GM12878 (cell line): Measurements from ENCODE around the gene LCA5. TPM values are rescaled to one million over a fixed set of nuclear protein-coding genes. Genes with fewer than 3 reads are reported as not detected.

Experiments
- ATAC-seq: fragments of 200-7000 bp; cut with Tn5 transposase; 3 replicates; pipeline ENCODE4 v1.9.1; 2020; ENCODE audit warnings: mild to moderate bottlenecking, moderate library complexity
- BruUV-seq: library from RNA; stranded (reverse); fragments of 400-500 nt; replicated peaks from 2 replicates; lab custom pipeline; 2021; lab: Mats Ljungman, UMichigan
- CTCF ChIA-PET: fragments of 300-600 bp; sonication (Branson Sonifier 250); formaldehyde crosslinking; extraction: SDS; loops from one replicate; lab custom pipeline; 2021; ENCODE audit warnings: inconsistent platforms; lab: Yijun Ruan, JAX
- POLR2A ChIA-PET: fragments of 350-600 bp; formaldehyde crosslinking; extraction: SDS; loops from one replicate; lab custom pipeline; 2021; ENCODE audit warnings: inconsistent platforms; lab: Charles Lee
- RAD21 ChIA-PET: fragments of 300-600 bp; sonication (Branson Sonifier 250); formaldehyde crosslinking; loops from one replicate; lab custom pipeline; 2023; ENCODE audit warnings: antibody characterized with exemption; ENCODE audit not compliant: unreplicated experiment; lab: Charles Lee
- SMC1A ChIA-PET: fragments of 300-600 bp; sonication (Branson Sonifier 250); formaldehyde crosslinking; loops from one replicate; lab custom pipeline; 2023; ENCODE audit not compliant: unreplicated experiment, uncharacterized antibody; lab: Charles Lee
- DNase-seq: peaks from one replicate; pipeline ENCODE4 v3.0.0-alpha.2; 2011; ENCODE audit warnings: low read depth, low spot score
- FAIRE-seq: peaks from 3 replicates; lab custom pipeline; 2011; peaks lifted over from hg19 to GRCh38; lab: Jason Lieb, UNC
- H2AFZ ChIP-seq: 2 replicates; pipeline ENCODE4 v1.6.0; 2011; ENCODE audit warnings: low read depth, low read length, control low read depth; ENCODE audit not compliant: control insufficient read depth
- H3K27ac ChIP-seq: 2 replicates; pipeline ENCODE4 v1.5.1; 2011; ENCODE audit warnings: control low read depth; ENCODE audit not compliant: control insufficient read depth, insufficient read depth
- H3K27me3 ChIP-seq, 2 experiments: replicated peaks in 1 of 2; 2 replicates each; pipeline versions ENCODE4 v1.6.0 to v1.6.1; 2011; ENCODE audit warnings: low read length in 1 of 2; ENCODE audit not compliant: control insufficient read depth in 2 of 2, insufficient read depth in 2 of 2
- H3K36me3 ChIP-seq, 2 experiments: 2 replicates each; pipeline ENCODE4 v1.5.1; 2011; ENCODE audit warnings: low read length in 1 of 2; ENCODE audit not compliant: control insufficient read depth in 2 of 2, insufficient read depth in 2 of 2
- H3K4me1 ChIP-seq: 2 replicates; pipeline ENCODE4 v1.6.1; 2011; ENCODE audit warnings: mild to moderate bottlenecking, low read length, moderate library complexity, mixed read lengths; ENCODE audit not compliant: control insufficient read depth, insufficient read depth
- H3K4me2 ChIP-seq: 2 replicates; pipeline ENCODE4 v1.6.0; 2011; ENCODE audit warnings: control low read depth; ENCODE audit not compliant: control insufficient read depth, insufficient read depth
- H3K4me3 ChIP-seq: fragments of 200-600 bp; sonication (generic); 2 replicates; pipeline ENCODE4 v1.5.1; 2016
- H3K79me2 ChIP-seq: 2 replicates; pipeline ENCODE4 v1.6.0; 2011; ENCODE audit warnings: low read length; ENCODE audit not compliant: control insufficient read depth, insufficient read depth
- H3K9ac ChIP-seq: 2 replicates; pipeline ENCODE4 v1.8.0; 2011; ENCODE audit warnings: low read length, control low read depth, mixed read lengths; ENCODE audit not compliant: control insufficient read depth, insufficient read depth
- H3K9me3 ChIP-seq: replicated peaks from 3 replicates; pipeline ENCODE4 v1.5.1; 2011; ENCODE audit warnings: mild to moderate bottlenecking, low read length; ENCODE audit not compliant: control insufficient read depth, insufficient read depth
- H4K20me1 ChIP-seq: 2 replicates; pipeline ENCODE4 v1.6.0; 2011; ENCODE audit not compliant: control insufficient read depth, insufficient read depth
- BHLHE40 ChIP-seq, 2 experiments: fragments of 450-650 bp in 1 of 2; IDR thresholded peaks; 2 replicates each; pipeline ENCODE4 v1.6.1; 2011 to 2017; ENCODE audit warnings: low read depth in 2 of 2, borderline replicate concordance in 1 of 2, improper control_type of control experiment in 1 of 2, low read length in 1 of 2, mild to moderate bottlenecking in 1 of 2
- E2F8 ChIP-seq: fragments of 450-650 bp; IDR thresholded peaks from 2 replicates; pipeline ENCODE4 v1.6.1; 2018; ENCODE audit warnings: mild to moderate bottlenecking, low read depth, moderate library complexity; ENCODE audit not compliant: partially characterized antibody
- FOS ChIP-seq: IDR thresholded peaks from 3 replicates; pipeline ENCODE4 v1.6.1; 2011; ENCODE audit warnings: borderline replicate concordance; ENCODE audit not compliant: insufficient read length; ENCODE audit errors: extremely low read depth
- PRDM15 ChIP-seq: fragments of 450-650 bp; formaldehyde crosslinking; IDR thresholded peaks from 2 replicates; pipeline ENCODE4 v1.4.0; 2020; ENCODE audit warnings: mild to moderate bottlenecking, moderate library complexity
- SIX5 ChIP-seq: IDR thresholded peaks from 2 replicates; pipeline ENCODE4 v1.6.1; 2011; ENCODE audit warnings: mild to moderate bottlenecking, low read depth, low read length, moderate library complexity; ENCODE audit not compliant: severe bottlenecking
- SKIL ChIP-seq: fragments of 450-650 bp; IDR thresholded peaks from 2 replicates; pipeline ENCODE4 v1.6.1; 2017; ENCODE audit warnings: mild to moderate bottlenecking, low read depth, inconsistent platforms; ENCODE audit not compliant: poor library complexity, severe bottlenecking
- ZZZ3 ChIP-seq: IDR thresholded peaks from 2 replicates; pipeline ENCODE4 v1.6.1; 2011; ENCODE audit warnings: low read depth; ENCODE audit not compliant: control insufficient read depth, insufficient read length
- WGBS: methylation state at CpG from one replicate; pipeline ENCODE4 v1.1.6; 2016; ENCODE audit warnings: low lambda C conversion rate; ENCODE audit not compliant: insufficient replicate concordance, insufficient coverage; ENCODE audit errors: missing lambda C conversion rate; 5-methylcytosine and 5-hydroxymethylcytosine counted together
- in situ Hi-C: fragments of 300-500 bp; cut with MboI; formaldehyde crosslinking; loops from 9 replicates; pipeline ENCODE4 v1.14.3; 2018; ENCODE audit warnings: mixed read lengths
- intact Hi-C: fragments of 100-400 bp; cut with micrococcal nuclease; formaldehyde crosslinking; loops from one replicate; pipeline ENCODE4 v1.14.2; 2022; ENCODE audit not compliant: unreplicated experiment
- polyA plus RNA-seq, 11 experiments: library from polyadenylated mRNA; depleted of rRNA in 4 of 11; unstranded in 6 of 11; stranded (reverse) in 5 of 11; fragments of >200 nt; fragmentation: Nextera tagmentation in 4 of 11; fragmentation: Illumina TruSeq in 1 of 11; extraction: Ambion mirVana in 4 of 11; extraction: Trizol in 1 of 11; gene quantifications; 1 replicate in 1 of 11; 2 replicates in 10 of 11; pipeline versions ENCODE4 v1.2.1 to v1.2.3, GENCODE V29; 2011 to 2016; ENCODE audit warnings: inconsistent platforms in 2 of 11, missing spikeins in 2 of 11, low read depth in 1 of 11
- total RNA-seq, 4 experiments: library from RNA; depleted of rRNA in 3 of 4; stranded (reverse); fragments of >200 nt in 3 of 4; fragmentation: Illumina TruSeq in 1 of 4; extraction: Trizol in 1 of 4; gene quantifications; 2 replicates each; pipeline versions ENCODE4 v1.2.1 to v1.2.3, GENCODE V29; 2013 to 2021

LCA5 gene
- total and polyA plus RNA-seq, 10 of the 15 experiments (the other 5 are each of a cell fraction or from before 2014, with no cell fraction given) = 0.13 to 0.45 (median 0.27) TPM

- TF ChIP-seq PRDM15 = no peak
- TF ChIP-seq ZZZ3 = no peak
- no peak for TF ChIP-seq E2F8
- TF ChIP-seq, all 136 proteins: peak for 0
These were observed 25.2 kb downstream of the LCA5 start (continued) for GRCh38 chr6:79512014-79512413.

- no peak for DNase-seq
These were observed 26.5 kb downstream of the LCA5 start for GRCh38 chr6:79510707-79511106.

More at GRCh38 chr6:79510707-79511106, 26.5 kb downstream of the LCA5 start:
- Histone ChIP-seq H3K79me2 (no peaks in the 10 kb centered on the region), H3K4me2 (no peak overlapping the region), H4K20me1 (no peaks in the 10 kb centered on the region), H3K9ac (no peak overlapping the region), H3K27me3 (no peaks in the 10 kb centered on the region), H3K9me3 (no peaks in the 10 kb centered on the region; the same call in 2 of the 3 replicates), H3K4me1 (no peaks in the 10 kb centered on the region), H3K4me3 (no peak overlapping the region), H3K36me3 (no peaks in the 10 kb centered on the region), H3K27ac (no peak overlapping the region), H2AFZ (no peak overlapping the region)
- in situ Hi-C loops (no loop called here), intact Hi-C loops (no loop called here)
- ChIA-PET SMC1A (no interaction called here), POLR2A (no interaction called here), CTCF (no interaction called here), RAD21 (no interaction called here)
- no peak for FAIRE-seq
- ATAC-seq = no peak
- 90% methylated on average over 1 of the region's 1 CpG for WGBS
- TF ChIP-seq SIX5 = no peak
- TF ChIP-seq SKIL = no peak
- TF ChIP-seq FOS = no peak
- no peak for TF ChIP-seq BHLHE40 (IDR thresholded peaks at IDR 0.05; ENCODE audit: borderline replicate concordance in 1 of 2, low read depth in 2 of 2, low read length in 1 of 2)
- no TSS peak for BruUV-seq
